Measurements from ENCODE around the gene LRRN2.

Gene LRRN2

GRCh38 chr1:204688776-204689175, 3.2 kb upstream of the LRRN2 start:
- no peak for DNase-seq

- no peak for DNase-seq
These were observed 2.5 kb upstream of the LRRN2 start for GRCh38 chr1:204688007-204688406.

GRCh38 chr1:204684571-204685235, 835 bp downstream of the LRRN2 start:
- DNase-seq, result no peak

GRCh38 chr1:204684206-204684570, 1.4 kb downstream of the LRRN2 start:
- no peak for DNase-seq

- DNase-seq, result no peak
These were observed 2.0 kb downstream of the LRRN2 start for GRCh38 chr1:204683284-204684205.

- DNase-seq, result no peak
These were observed 5.1 kb downstream of the LRRN2 start for GRCh38 chr1:204680461-204680860.

- no peak for DNase-seq
These were observed 5.5 kb downstream of the LRRN2 start for GRCh38 chr1:204680051-204680450.

- no peak for DNase-seq
These were observed 6.6 kb downstream of the LRRN2 start for GRCh38 chr1:204678721-204679475.

GRCh38 chr1:204677864-204678263, 7.7 kb downstream of the LRRN2 start:
- no peak for DNase-seq

- no peak for DNase-seq
These were observed 9.5 kb downstream of the LRRN2 start for GRCh38 chr1:204676043-204676442.

- DNase-seq, result no peak
These were observed 11.5 kb downstream of the LRRN2 start for GRCh38 chr1:204673909-204674649.

- no peak for DNase-seq
These were observed 12.3 kb downstream of the LRRN2 start for GRCh38 chr1:204673209-204673608.

- DNase-seq, result no peak
These were observed 12.9 kb downstream of the LRRN2 start for GRCh38 chr1:204672482-204673121.

GRCh38 chr1:204672069-204672468, 13.5 kb downstream of the LRRN2 start:
- DNase-seq, result no peak

- DNase-seq, result no peak
These were observed 15.2 kb downstream of the LRRN2 start for GRCh38 chr1:204670152-204670927.

- no peak for DNase-seq
These were observed 16.0 kb downstream of the LRRN2 start for GRCh38 chr1:204669579-204669978.

GRCh38 chr1:204664384-204664651, 21.2 kb downstream of the LRRN2 start:
- DNase-seq, result no peak

- no peak for DNase-seq
These were observed 21.7 kb downstream of the LRRN2 start for GRCh38 chr1:204663644-204664383.

- no peak for DNase-seq
These were observed 23.0 kb downstream of the LRRN2 start for GRCh38 chr1:204662530-204662929.

- no peak for DNase-seq
These were observed 25.0 kb downstream of the LRRN2 start for GRCh38 chr1:204660509-204660908.

- no peak for DNase-seq
These were observed 26.5 kb downstream of the LRRN2 start for GRCh38 chr1:204659056-204659455.

All from CD4-positive, alpha-beta T cell treated with Interferon gamma for 1 hour (primary cell).